Activated T-helper 2 cell treated with anti-CD3 and anti-CD28 coated beads, Interferon-gamma antibody, Interleukin-2, Interleukin-4, amounts not matched to agents 10 μg/mL and 5 μg/mL and 100 μg/mL, durations not matched to agents 14 hours and 24 hours and 36 hours (primary cell): Measurements from ENCODE around the gene CENPM. TPM values are rescaled to one million over a fixed set of nuclear protein-coding genes. Genes with fewer than 3 reads are reported as not detected.

Experiments
- DNase-seq: peaks from one replicate; pipeline ENCODE4 v3.0.0; 2021; ENCODE audit warnings: low spot score
- H3K27ac Mint-ChIP-seq: one replicate; pipeline ENCODE4 v1.8.0; 2021; ENCODE audit warnings: mixed read lengths
- H3K27me3 Mint-ChIP-seq: one replicate; pipeline ENCODE4 v1.8.0; 2021; ENCODE audit warnings: low read depth, mixed read lengths
- H3K36me3 Mint-ChIP-seq: one replicate; pipeline ENCODE4 v1.8.0; 2021; ENCODE audit warnings: low read depth, mixed read lengths
- H3K4me1 Mint-ChIP-seq: one replicate; pipeline ENCODE4 v1.8.0; 2021; ENCODE audit warnings: low read depth, mixed read lengths
- H3K4me3 Mint-ChIP-seq: one replicate; pipeline ENCODE4 v1.8.0; 2021; ENCODE audit warnings: low read depth, mild to moderate bottlenecking, moderate library complexity, mixed read lengths
- H3K9me3 Mint-ChIP-seq: one replicate; pipeline ENCODE4 v1.8.0; 2021; ENCODE audit warnings: mixed read lengths
- intact Hi-C: fragments of 100-400 bp; cut with micrococcal nuclease; formaldehyde crosslinking; loops from one replicate; pipeline ENCODE4 v1.15.1; 2023
- total RNA-seq: library from RNA; stranded (reverse); gene quantifications from 2 replicates; pipeline ENCODE4 v1.2.3, GENCODE V29; 2022

Gene CENPM
- total RNA-seq, 1 donor from 2014 or later, result 58.6 TPM

- DNase-seq, result no peak
- Mint-ChIP-seq H3K4me3 (no peak overlapping the region), H3K27ac (no peak overlapping the region), H3K9me3 (no peaks in the 10 kb centered on the region), H3K36me3 (peaks cover 47% of the 10 kb centered on the region), H3K27me3 (peaks cover 5% of the 10 kb centered on the region), H3K4me1 (peaks cover 20% of the 10 kb centered on the region)
- intact Hi-C loops, result no loop called here
Measured at GRCh38 chr22:41905411-41906202, 41.3 kb downstream of the CENPM start.

GRCh38 chr22:41904450-41905410, 42.2 kb downstream of the CENPM start:
- Mint-ChIP-seq H3K27me3 (peaks cover 4% of the 10 kb centered on the region), H3K9me3 (no peaks in the 10 kb centered on the region), H3K36me3 (peaks cover 56% of the 10 kb centered on the region), H3K27ac (no peak overlapping the region), H3K4me1 (peaks cover 20% of the 10 kb centered on the region), H3K4me3 (no peak overlapping the region)
- no peak for DNase-seq
- intact Hi-C loops, result no loop called here

DNA sequence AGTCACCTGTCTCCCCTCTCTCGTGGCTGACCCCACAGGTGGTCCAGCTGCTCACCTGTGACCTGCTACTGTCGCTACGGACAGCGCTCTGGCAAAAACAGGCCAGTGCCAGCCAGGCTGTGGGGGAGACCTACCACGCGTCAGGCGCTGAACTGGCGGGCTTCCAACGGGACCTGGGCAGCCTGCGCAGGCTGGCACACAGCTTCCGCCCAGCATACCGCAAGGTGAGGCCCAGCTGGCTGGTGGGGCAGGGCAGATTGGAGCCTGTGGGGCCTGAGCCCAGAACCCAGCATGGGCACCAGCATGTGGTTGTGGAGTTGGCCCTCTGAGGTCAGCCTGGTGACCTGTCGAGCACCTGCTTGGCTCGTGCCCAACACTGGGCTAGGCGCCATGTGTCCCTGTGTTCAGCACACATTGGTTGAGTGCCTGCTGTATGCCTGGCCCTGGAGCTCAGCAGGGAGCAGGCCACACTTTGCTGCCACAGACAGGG, 44.0 kb downstream of the CENPM start:
- Mint-ChIP-seq H3K36me3 (peaks cover 63% of the 10 kb centered on the region), H3K4me1 (peaks cover 7% of the 10 kb centered on the region), H3K27me3 (no peaks in the 10 kb centered on the region), H3K4me3 (no peak overlapping the region), H3K9me3 (no peaks in the 10 kb centered on the region), H3K27ac (no peak overlapping the region)
- intact Hi-C loops, result no loop called here
- DNase-seq, result no peak

DNA sequence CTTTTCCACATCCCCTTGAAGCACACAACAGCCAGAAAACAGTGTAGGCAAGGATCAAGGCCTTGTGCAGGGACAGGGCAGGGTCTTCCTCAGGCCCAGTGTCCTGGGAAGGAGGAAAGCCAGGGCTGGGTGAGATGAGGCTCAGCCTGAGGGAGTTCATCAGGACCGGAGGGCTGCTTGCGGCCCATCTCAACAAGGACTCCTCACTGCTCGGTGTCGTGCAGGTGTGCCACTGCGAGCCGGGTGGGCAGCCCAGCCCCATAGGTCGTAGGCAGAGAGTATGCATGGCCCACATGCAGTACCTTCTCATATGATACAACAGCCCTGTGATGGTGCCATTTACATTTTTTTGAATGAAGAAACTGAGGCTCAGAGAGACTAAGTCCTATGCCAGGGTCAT, 44.9 kb downstream of the CENPM start:
- intact Hi-C loops, result no loop called here
- H3K4me1 Mint-ChIP-seq, result peaks cover under 1% of the 10 kb centered on the region
- H3K27me3 Mint-ChIP-seq, result no peaks in the 10 kb centered on the region
- no peak for DNase-seq
- peaks cover 62% of the 10 kb centered on the region for H3K36me3 Mint-ChIP-seq
- no peaks in the 10 kb centered on the region for H3K9me3 Mint-ChIP-seq
- no peak overlapping the region for H3K27ac Mint-ChIP-seq
- H3K4me3 Mint-ChIP-seq, result no peak overlapping the region

DNA sequence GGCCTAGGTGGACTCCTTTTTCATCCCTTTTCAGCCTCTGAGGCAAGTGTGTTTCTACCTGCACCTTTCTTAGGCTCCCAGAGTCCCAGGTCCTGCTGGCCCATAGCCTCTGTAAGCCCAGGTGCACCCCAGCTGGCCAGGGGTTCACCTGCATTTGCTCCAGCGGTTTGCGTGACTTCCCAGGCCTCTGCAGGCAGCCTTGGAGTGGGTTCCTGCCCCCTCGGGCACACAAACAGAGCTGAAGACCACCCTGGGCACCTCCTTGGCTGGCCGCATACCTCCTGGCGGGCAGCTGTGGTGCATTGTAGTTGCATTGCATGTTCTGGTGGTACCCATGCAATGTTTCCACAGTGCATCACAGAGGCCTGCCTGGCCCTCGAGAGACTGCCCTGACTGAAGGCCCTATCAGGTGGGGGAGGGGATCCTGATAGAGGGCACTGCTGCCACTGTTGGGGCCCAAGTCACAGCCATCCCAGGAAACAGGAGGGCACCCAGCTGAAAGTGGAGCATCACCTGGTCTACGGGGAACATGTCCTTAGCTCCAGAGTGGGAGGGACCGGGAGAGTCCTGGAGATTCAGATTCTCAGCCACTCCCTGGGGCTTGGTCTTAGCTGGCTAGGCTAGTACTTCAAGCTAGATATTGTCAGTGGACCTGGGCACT, 46.2 kb downstream of the CENPM start:
- no peak for DNase-seq
- Mint-ChIP-seq H3K27ac (no peak overlapping the region), H3K9me3 (no peaks in the 10 kb centered on the region), H3K4me3 (no peak overlapping the region), H3K4me1 (peaks cover 2% of the 10 kb centered on the region), H3K27me3 (no peaks in the 10 kb centered on the region), H3K36me3 (peaks cover 66% of the 10 kb centered on the region)
- intact Hi-C loops, result no loop called here

GRCh38 chr22:41899992-41900651, 46.8 kb downstream of the CENPM start:
- H3K4me1 Mint-ChIP-seq, result peaks cover 2% of the 10 kb centered on the region
- no peaks in the 10 kb centered on the region for H3K27me3 Mint-ChIP-seq
- intact Hi-C loops, result no loop called here
- no peak overlapping the region for H3K27ac Mint-ChIP-seq
- DNase-seq, result no peak
- H3K4me3 Mint-ChIP-seq, result no peak overlapping the region
- H3K9me3 Mint-ChIP-seq, result no peaks in the 10 kb centered on the region
- peaks cover 62% of the 10 kb centered on the region for H3K36me3 Mint-ChIP-seq

GRCh38 chr22:41899110-41899509, 47.8 kb downstream of the CENPM start:
- intact Hi-C loops, result no loop called here
- H3K36me3 Mint-ChIP-seq, result peaks cover 67% of the 10 kb centered on the region
- no peak overlapping the region for H3K27ac Mint-ChIP-seq
- H3K27me3 Mint-ChIP-seq, result no peaks in the 10 kb centered on the region
- no peak for DNase-seq
- no peak overlapping the region for H3K4me3 Mint-ChIP-seq
- H3K4me1 Mint-ChIP-seq, result peaks cover 2% of the 10 kb centered on the region
- H3K9me3 Mint-ChIP-seq, result no peaks in the 10 kb centered on the region

- intact Hi-C loops, result no loop called here
- H3K9me3 Mint-ChIP-seq, result no peaks in the 10 kb centered on the region
- H3K4me1 Mint-ChIP-seq, result peaks cover 2% of the 10 kb centered on the region
- no peak for DNase-seq
- peaks cover 70% of the 10 kb centered on the region for H3K36me3 Mint-ChIP-seq
- H3K27me3 Mint-ChIP-seq, result no peaks in the 10 kb centered on the region
- no peak overlapping the region for H3K27ac Mint-ChIP-seq
- no peak overlapping the region for H3K4me3 Mint-ChIP-seq
Measured at GRCh38 chr22:41898645-41899044, 48.3 kb downstream of the CENPM start.

DNA sequence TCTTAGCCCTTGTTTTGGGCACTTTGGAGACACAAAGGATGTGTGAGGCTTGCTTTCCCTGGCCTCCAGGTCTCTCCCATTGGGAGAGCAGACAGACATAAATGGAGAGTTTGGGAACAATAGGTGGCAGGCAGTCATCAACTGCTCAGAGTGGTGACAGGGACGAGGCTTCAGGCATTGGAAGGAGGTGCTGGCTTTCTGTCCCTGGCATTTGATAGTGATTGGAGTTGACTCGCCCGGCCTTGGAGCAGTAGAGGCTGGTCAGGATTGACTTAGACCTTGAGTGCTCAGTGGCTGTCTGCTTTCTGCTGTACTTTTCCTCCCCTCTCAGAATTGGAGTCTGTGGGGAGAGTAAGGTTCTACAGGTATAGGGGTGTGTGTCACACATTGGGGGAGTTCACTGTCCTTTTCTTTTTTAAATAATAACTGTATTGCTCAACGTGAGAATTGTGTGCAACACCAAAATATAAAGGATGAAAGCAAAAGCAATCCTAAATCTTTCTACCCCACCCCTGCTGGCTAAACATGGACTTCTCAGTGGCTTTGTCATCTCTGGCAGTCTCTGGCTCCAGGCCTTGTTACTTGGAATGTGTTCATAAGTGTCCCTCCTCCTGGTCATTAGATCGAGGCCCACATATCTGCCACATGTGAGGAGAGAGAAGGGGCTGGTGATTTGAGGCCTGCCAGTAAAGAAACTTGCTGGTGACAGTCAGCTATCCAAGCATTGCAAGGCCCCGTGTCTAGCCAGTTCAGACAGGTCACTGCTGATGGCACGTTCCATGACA, 53.2 kb downstream of the CENPM start:
- no peak overlapping the region for H3K4me3 Mint-ChIP-seq
- H3K27me3 Mint-ChIP-seq, result no peaks in the 10 kb centered on the region
- no peaks in the 10 kb centered on the region for H3K9me3 Mint-ChIP-seq
- no peak overlapping the region for H3K27ac Mint-ChIP-seq
- peaks cover 2% of the 10 kb centered on the region for H3K4me1 Mint-ChIP-seq
- peaks cover 67% of the 10 kb centered on the region for H3K36me3 Mint-ChIP-seq
- no peak for DNase-seq
- intact Hi-C loops, result no loop called here

GRCh38 chr22:41892721-41893120, 54.2 kb downstream of the CENPM start:
- no peaks in the 10 kb centered on the region for H3K27me3 Mint-ChIP-seq

GRCh38 chr22:41891407-41891806, 55.5 kb downstream of the CENPM start:
- Mint-ChIP-seq H3K27me3 (no peaks in the 10 kb centered on the region), H3K36me3 (peaks cover 71% of the 10 kb centered on the region), H3K9me3 (no peaks in the 10 kb centered on the region), H3K4me3 (no peak overlapping the region), H3K4me1 (no peaks in the 10 kb centered on the region), H3K27ac (no peak overlapping the region)
- DNase-seq, result no peak
- intact Hi-C loops, result no loop called here

More at GRCh38 chr22:41892721-41893120, 54.2 kb downstream of the CENPM start:
- Mint-ChIP-seq H3K4me3 (no peak overlapping the region), H3K36me3 (peaks cover 65% of the 10 kb centered on the region), H3K27ac (no peak overlapping the region), H3K9me3 (no peaks in the 10 kb centered on the region), H3K4me1 (peaks cover 2% of the 10 kb centered on the region)
- no peak for DNase-seq
- intact Hi-C loops, result no loop called here
